Measurements from ENCODE around the gene KCTD13. TPM values are rescaled to one million over a fixed set of nuclear protein-coding genes. Genes with fewer than 3 reads are reported as not detected.

Gene KCTD13
- total RNA-seq, 1 experiment from 2014 or later: 18.3 TPM

GRCh38 chr16:29875206-29875605, 50.8 kb downstream of the KCTD13 start:
- H3K14ac ChIP-seq (ENCODE audit: insufficient read depth, low read length): no peak overlapping the region
- no peak overlapping the region for H3K27ac ChIP-seq (ENCODE audit: insufficient read length, low read depth, low read length)
- H4K8ac ChIP-seq (replicated peaks; ENCODE audit: insufficient read length, low read depth, low read length): no peak overlapping the region
- no peak overlapping the region for H4K91ac ChIP-seq (ENCODE audit: insufficient read length, low read depth, low read length)
- H3T11ph ChIP-seq (ENCODE audit: low read length): no peak overlapping the region
- H2BK12ac ChIP-seq (ENCODE audit: insufficient read length, low read depth, low read length): no peak overlapping the region
- H2BK5ac ChIP-seq (ENCODE audit: insufficient read length, low read length): no peak overlapping the region
- H4K20me1 ChIP-seq (ENCODE audit: control insufficient read depth, insufficient read depth, insufficient read length): no peaks in the 10 kb centered on the region
- no peak overlapping the region for H3K27ac Mint-ChIP-seq
- peaks cover 13 to 14% of the 10 kb centered on the region in 2 experiments for H3K4me1 Mint-ChIP-seq
- no peak overlapping the region for H2AK5ac ChIP-seq (ENCODE audit: insufficient read length, low read length)
- H3K4me1 ChIP-seq (ENCODE audit: insufficient read depth, low read length): no peaks in the 10 kb centered on the region
- H3K56ac ChIP-seq (ENCODE audit: insufficient read length, low read depth, low read length): no peak overlapping the region
- no peak overlapping the region for H3K4me2 ChIP-seq (ENCODE audit: insufficient read depth, insufficient read length, low read length)
- no peak overlapping the region for H2BK15ac ChIP-seq (ENCODE audit: low read depth, low read length)
- H3K9ac ChIP-seq (ENCODE audit: extremely low read depth, insufficient read length, low read length): no peak overlapping the region
- H3K4ac ChIP-seq (ENCODE audit: low read depth, low read length): no peak overlapping the region
- H2AFZ ChIP-seq (ENCODE audit: low read length): no peak overlapping the region
- H4K5ac ChIP-seq (ENCODE audit: insufficient read length, low read depth, low read length): no peak overlapping the region
- H3K4me3 Mint-ChIP-seq: no peak overlapping the region
- H3K27me3 ChIP-seq (ENCODE audit: insufficient read depth, low read length): no peaks in the 10 kb centered on the region
- peaks cover 2 to 19% (median 17%) of the 10 kb centered on the region in 3 experiments; a peak in 6 of 7 replicates for H3K36me3 Mint-ChIP-seq (ENCODE audit: insufficient read depth in 1 of 3, low read depth in 3 of 3)
- H3K23me2 ChIP-seq (ENCODE audit: insufficient read length, low read depth, low read length, poor library complexity, severe bottlenecking): peaks cover 10% of the 10 kb centered on the region
- no peak overlapping the region for H3K18ac ChIP-seq (ENCODE audit: insufficient read length, low read depth, low read length)
- no peak overlapping the region for H3K23ac ChIP-seq (ENCODE audit: insufficient read length, low read depth, low read length)
- no peaks in the 10 kb centered on the region; a peak in 1 of 5 replicates for H3K9me3 Mint-ChIP-seq
- no peak for TF ChIP-seq CTCF (conservative IDR thresholded peaks at IDR 0.05)
- peaks cover 5% of the 10 kb centered on the region for H3K27me3 Mint-ChIP-seq (ENCODE audit: low read depth)
- H2BK20ac ChIP-seq (ENCODE audit: low read depth, low read length, poor library complexity, severe bottlenecking): no peak overlapping the region
- no peaks in the 10 kb centered on the region for H3K79me2 ChIP-seq (ENCODE audit: insufficient read depth, low read length)
- DNase-seq: no peak
- no CpG with 5 or more reads among the region's 6 CpGs for WGBS (ENCODE audit: extremely low coverage, insufficient read length, low lambda C conversion rate)
- H2BK120ac ChIP-seq (ENCODE audit: low read depth, low read length, poor library complexity, severe bottlenecking): no peak overlapping the region
- no peaks in the 10 kb centered on the region for H3K79me1 ChIP-seq (ENCODE audit: insufficient read depth, low read depth, low read length, poor library complexity, severe bottlenecking)
- H3K9me3 ChIP-seq (ENCODE audit: control insufficient read depth, low read depth, low read length): no peaks in the 10 kb centered on the region

Measured in H9 (cell line).